Nephron (organoid): Measurements from ENCODE around the gene CTSD.

Experiments used
- H3K27ac Mint-ChIP-seq, 3 experiments: 2 replicates each; pipeline ENCODE4 v1.8.0; 2020; ENCODE audit warnings: mixed read lengths in 3 of 3, mild to moderate bottlenecking in 2 of 3, moderate library complexity in 1 of 3
- H3K27me3 Mint-ChIP-seq: 2 replicates; pipeline ENCODE4 v1.8.0; 2021; ENCODE audit warnings: low read depth, mild to moderate bottlenecking, moderate library complexity, mixed read lengths
- H3K36me3 Mint-ChIP-seq: 2 replicates; pipeline ENCODE4 v1.8.0; 2020; ENCODE audit warnings: low read depth, mixed read lengths
- H3K4me1 Mint-ChIP-seq: 2 replicates; pipeline ENCODE4 v1.8.0; 2020; ENCODE audit warnings: mixed read lengths
- H3K4me3 Mint-ChIP-seq, 3 experiments: 2 replicates each; pipeline ENCODE4 v1.8.0; 2020; ENCODE audit warnings: mild to moderate bottlenecking in 3 of 3, mixed read lengths in 3 of 3, moderate library complexity in 2 of 3
- H3K9me3 Mint-ChIP-seq: 2 replicates; pipeline ENCODE4 v1.8.0; 2020; ENCODE audit warnings: mixed read lengths
- TF ChIP-seq, protein P1 (sequence below), 3 experiments: fragments of 200-600 bp; sonication (generic); IDR thresholded peaks; one replicate each; pipeline ENCODE4 v1.5.0; 2021; ENCODE audit warnings: antibody characterized with exemption in 3 of 3; ENCODE audit not compliant: unreplicated experiment in 3 of 3

CTSD gene

DNA sequence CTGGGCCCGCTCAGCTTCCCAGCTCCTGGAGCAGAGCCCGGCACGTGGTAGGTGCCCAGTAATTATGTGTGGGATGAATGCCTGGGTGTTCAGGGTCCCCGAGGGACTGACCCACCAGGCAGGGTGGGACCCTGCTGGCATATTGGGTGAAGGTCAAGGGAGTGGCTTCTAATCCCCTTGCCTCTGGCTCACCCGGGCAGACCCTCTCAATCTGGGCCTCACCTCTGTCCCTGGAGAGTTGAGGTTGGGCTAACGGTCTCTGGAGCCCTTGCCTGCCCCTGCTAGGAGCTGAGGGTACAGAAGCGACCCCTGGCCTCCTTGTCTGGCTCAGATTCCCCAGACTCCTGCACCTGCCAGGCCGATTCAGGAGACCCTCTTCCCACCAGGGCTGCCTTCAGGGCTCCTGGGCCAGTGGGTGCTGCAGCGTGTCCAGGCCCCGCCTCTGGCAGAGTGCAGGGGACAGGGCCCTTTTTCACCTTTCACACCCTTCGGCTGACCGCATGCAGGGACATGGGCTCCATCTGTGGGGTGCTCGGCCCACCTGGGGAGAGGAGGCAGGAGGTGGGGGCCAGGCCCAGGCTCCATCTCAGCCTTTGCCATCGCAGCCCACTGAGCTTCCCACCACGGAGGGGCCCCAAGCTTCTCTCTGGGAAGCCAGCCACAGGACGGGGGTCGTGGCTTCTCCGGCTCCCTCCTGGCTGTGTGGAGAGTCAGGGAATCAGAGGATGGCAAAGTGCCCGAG, 3.8 kb upstream of the CTSD start:
- peaks cover 16% of the 10 kb centered on the region for H3K27me3 Mint-ChIP-seq
- peaks cover 13% of the 10 kb centered on the region for H3K4me1 Mint-ChIP-seq
- TF ChIP-seq, protein P1, sequence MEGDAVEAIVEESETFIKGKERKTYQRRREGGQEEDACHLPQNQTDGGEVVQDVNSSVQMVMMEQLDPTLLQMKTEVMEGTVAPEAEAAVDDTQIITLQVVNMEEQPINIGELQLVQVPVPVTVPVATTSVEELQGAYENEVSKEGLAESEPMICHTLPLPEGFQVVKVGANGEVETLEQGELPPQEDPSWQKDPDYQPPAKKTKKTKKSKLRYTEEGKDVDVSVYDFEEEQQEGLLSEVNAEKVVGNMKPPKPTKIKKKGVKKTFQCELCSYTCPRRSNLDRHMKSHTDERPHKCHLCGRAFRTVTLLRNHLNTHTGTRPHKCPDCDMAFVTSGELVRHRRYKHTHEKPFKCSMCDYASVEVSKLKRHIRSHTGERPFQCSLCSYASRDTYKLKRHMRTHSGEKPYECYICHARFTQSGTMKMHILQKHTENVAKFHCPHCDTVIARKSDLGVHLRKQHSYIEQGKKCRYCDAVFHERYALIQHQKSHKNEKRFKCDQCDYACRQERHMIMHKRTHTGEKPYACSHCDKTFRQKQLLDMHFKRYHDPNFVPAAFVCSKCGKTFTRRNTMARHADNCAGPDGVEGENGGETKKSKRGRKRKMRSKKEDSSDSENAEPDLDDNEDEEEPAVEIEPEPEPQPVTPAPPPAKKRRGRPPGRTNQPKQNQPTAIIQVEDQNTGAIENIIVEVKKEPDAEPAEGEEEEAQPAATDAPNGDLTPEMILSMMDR (IDR thresholded peaks at IDR 0.05; ENCODE audit: unreplicated experiment in 3 of 3), result no peak
- H3K4me3 Mint-ChIP-seq, result no peak overlapping the region
- H3K9me3 Mint-ChIP-seq, result peaks cover 4% of the 10 kb centered on the region
- H3K27ac Mint-ChIP-seq, result no peak overlapping the region
- no peaks in the 10 kb centered on the region for H3K36me3 Mint-ChIP-seq

DNA sequence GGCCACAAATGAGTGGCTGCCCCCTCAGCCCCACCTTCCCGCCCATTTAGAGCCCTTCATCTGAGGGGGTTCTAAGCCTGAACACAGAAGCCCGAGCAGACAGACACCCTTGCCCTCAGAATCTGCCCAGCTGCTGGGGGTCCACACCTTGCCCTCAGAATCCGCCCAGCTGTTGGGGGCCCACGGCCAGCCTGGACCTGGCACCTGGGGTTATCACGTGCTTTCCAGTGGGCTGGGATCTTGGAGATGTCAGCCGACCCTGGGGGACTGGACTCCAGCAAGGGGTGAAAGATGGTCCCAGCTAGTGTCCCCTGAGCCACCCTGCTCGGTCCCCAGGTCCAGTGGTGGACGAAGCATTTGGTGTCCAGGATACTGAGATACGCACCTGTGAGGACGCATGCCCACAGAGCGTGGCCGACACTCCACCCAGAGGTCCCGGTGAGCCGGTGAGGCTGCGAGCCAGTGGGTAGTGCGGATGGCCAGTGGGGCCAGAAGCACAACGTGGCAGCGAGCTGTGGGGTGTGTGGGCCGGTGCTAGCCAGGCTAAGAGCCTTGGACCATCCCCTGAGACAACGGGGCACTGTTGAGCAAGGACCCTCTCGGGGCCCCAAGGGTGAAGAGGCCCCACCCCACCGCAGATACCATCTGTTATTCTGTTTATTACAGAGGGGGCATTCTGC, 3.1 kb upstream of the CTSD start:
- H3K27me3 Mint-ChIP-seq, result peaks cover 11% of the 10 kb centered on the region
- H3K9me3 Mint-ChIP-seq, result no peaks in the 10 kb centered on the region
- TF ChIP-seq, protein P1 (IDR thresholded peaks at IDR 0.05; ENCODE audit: unreplicated experiment in 3 of 3), result no peak
- H3K36me3 Mint-ChIP-seq, result no peaks in the 10 kb centered on the region
- no peak overlapping the region for H3K4me3 Mint-ChIP-seq
- peaks cover 6% of the 10 kb centered on the region for H3K4me1 Mint-ChIP-seq
- no peak overlapping the region for H3K27ac Mint-ChIP-seq

DNA sequence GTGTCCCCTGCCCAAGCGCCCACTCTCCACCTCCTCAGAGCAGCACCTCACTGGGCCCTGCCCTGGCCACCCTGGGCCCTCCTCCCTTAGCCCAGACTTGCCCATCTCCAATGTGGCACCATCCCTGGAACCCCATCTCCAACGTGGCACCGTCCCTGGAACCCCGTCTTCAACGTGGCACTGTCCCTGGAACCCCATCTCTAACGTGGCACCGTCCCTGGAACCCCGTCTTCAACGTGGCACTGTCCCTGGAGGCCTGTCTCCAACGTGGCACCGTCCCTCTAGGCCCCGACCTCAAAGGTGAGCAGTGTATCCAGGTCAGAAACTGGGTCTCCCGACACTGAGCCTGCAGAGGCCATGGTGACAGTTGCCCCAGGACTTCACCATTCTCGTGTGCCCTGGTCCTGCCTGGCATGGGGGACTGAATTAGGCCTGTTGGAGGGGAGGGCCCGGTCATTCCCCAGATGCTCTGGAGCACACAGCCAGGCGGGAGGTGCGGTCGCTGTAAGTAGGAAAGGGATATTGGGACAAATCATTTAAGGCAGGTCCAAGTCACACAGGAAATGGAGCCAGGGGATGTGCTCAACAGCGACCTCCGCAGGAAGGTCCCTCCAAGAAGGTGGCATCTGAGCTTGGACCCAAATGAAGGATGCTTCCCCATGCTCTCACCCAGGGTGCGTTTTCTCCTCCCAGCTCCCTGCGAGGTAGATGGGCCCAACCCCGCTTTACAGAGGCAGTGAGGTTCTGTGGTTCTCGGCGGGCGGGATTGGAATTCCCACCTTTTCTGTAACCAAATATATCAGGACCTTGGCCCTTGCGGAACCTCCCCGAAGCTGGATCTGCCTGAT, 2.4 kb upstream of the CTSD start:
- no peaks in the 10 kb centered on the region for H3K36me3 Mint-ChIP-seq
- peaks cover 11% of the 10 kb centered on the region for H3K27me3 Mint-ChIP-seq
- H3K4me1 Mint-ChIP-seq, result peaks cover 5% of the 10 kb centered on the region
- no peaks in the 10 kb centered on the region for H3K9me3 Mint-ChIP-seq
- H3K27ac Mint-ChIP-seq, result no peak overlapping the region
- H3K4me3 Mint-ChIP-seq, result peak overlapping the region in 2 of 3 experiments; percentile 13 to 25
- TF ChIP-seq, protein P1 (IDR thresholded peaks at IDR 0.05; ENCODE audit: unreplicated experiment in 3 of 3), result no peak

DNA sequence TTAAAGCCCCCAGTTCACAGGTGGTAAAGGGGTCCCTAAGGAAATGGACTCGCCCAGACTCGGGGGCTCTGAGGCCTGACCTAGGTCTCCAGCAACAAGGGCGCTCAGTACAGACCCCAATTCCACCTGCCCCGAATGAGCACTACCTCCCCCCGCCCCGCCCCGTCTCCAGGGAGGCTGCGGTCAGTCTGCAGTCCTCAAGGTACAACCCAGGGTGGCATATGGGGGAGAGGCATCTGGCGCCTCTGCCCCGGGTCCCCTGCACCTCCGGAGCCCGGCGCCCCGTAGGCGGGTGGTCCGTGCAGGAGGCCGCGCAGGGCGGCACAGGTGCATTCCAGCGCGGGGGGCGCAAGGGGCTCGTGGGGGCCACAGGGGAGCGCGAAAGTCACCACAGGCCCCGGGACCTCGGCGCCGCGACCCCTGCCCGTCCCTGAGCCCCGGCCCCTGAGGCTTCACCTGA, 361 bp downstream of the CTSD start:
- TF ChIP-seq, protein P1 (IDR thresholded peaks at IDR 0.05; ENCODE audit: unreplicated experiment in 3 of 3), result no peak
- Mint-ChIP-seq H3K27me3 (no peaks in the 10 kb centered on the region), H3K9me3 (no peaks in the 10 kb centered on the region), H3K4me3 (peak overlapping the region; percentile 79 to 88 (median 86)), H3K36me3 (no peaks in the 10 kb centered on the region), H3K27ac (no peak overlapping the region), H3K4me1 (peaks cover 5% of the 10 kb centered on the region)

DNA sequence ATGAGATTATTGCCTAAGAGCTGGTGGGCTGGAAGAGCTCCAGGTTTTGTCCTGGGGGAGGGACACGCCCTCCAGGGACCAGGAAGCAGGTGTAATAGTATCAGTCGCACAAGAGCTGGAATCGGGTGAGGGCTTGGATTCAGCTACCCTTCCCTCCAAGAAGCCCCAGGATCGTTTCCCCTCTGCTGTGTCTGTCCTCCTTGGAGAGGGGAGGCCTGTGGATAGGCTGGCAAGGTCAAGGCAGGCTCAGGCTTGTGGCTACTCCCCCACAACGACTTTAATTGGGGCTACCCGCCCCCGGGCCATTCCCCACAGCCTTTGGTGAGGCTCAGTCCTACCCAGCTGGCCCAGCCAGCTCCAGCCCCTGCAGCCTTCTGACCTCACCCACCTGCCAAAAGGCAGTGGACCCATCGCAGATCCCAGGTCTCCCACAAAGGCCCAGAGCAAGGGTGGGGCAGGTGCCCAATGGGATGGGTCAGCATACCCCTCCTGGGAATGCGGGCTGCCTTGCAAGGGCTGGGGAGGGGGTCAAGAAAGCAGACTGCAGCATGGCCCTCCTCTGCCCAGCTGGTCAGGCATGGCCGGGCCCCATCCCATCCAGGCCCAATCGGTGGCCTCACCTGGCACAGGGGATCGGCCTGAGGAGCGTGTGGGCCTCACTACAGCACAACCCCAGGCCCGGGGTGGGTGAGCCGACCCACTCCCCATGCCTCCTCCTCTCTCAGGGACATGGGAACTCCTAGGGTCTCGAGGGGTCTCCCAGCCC, 1.0 kb downstream of the CTSD start:
- Mint-ChIP-seq H3K36me3 (no peaks in the 10 kb centered on the region), H3K27me3 (no peaks in the 10 kb centered on the region), H3K27ac (no peak overlapping the region), H3K9me3 (no peaks in the 10 kb centered on the region), H3K4me1 (peaks cover 5% of the 10 kb centered on the region), H3K4me3 (peak overlapping the region; percentile 79 to 88 (median 86))
- TF ChIP-seq, protein P1 (IDR thresholded peaks at IDR 0.05; ENCODE audit: unreplicated experiment in 3 of 3), result no peak
